GM12878 (cell line): ENCODE results near the gene VTCN1.

Experiments
- EGR1 ChIP-seq, 2 experiments: IDR thresholded peaks; 1 replicate in 1 of 2; 2 replicates in 1 of 2; pipeline ENCODE4 v1.6.1; 2011 to 2012; ENCODE audit warnings: low read depth in 2 of 2, low read length in 2 of 2, borderline replicate concordance in 1 of 2, mild to moderate bottlenecking in 1 of 2, moderate library complexity in 1 of 2
- EP300 ChIP-seq, 2 experiments: fragments of 150-350 bp in 1 of 2; IDR thresholded peaks; 2 replicates each; pipeline ENCODE4 v1.6.1; 2011 to 2012; ENCODE audit warnings: low read depth in 2 of 2, low read length in 2 of 2, borderline replicate concordance in 1 of 2, improper control_type of control experiment in 1 of 2, inconsistent platforms in 1 of 2; ENCODE audit not compliant: control insufficient read depth in 1 of 2

DNA sequence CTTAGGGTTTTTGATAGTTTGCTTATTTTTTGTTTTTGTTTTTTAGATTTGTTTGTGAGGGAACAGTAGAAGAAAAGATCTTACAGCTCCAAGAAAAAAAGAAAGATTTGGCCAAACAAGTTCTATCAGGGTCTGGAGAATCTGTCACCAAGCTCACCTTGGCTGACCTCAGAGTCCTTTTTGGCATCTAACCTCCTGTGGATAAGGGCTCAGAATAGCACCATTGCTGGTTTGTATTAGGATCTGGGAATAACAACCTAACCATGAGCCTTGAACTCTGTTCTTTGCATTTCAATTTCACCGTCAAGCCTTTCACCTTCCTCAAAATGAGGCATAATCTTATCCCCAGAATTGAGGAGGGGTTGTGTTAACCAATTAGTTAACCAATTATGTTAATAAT lies 109.4 kb downstream of the VTCN1 start:
- no peak for TF ChIP-seq EP300 (IDR thresholded peaks at IDR 0.05; ENCODE audit: borderline replicate concordance in 1 of 2, control insufficient read depth in 1 of 2, low read depth in 2 of 2, low read length in 2 of 2)
- no peak for TF ChIP-seq EGR1 (IDR thresholded peaks at IDR 0.05; ENCODE audit: borderline replicate concordance in 1 of 2, low read depth in 2 of 2, low read length in 2 of 2)
